Left ventricle myocardium inferior (tissue), 1 donor: ENCODE data around the gene MTCL1. TPM values are rescaled to one million over a fixed set of nuclear protein-coding genes. Genes with fewer than 3 reads are reported as not detected.

Source experiments
- DNase-seq: peaks from one replicate; pipeline ENCODE4 v3.0.0-alpha.2; 2020
- H3K27ac ChIP-seq: fragments of 200-600 bp; replicated peaks from 2 replicates; pipeline ENCODE4 v1.8.0; 2021
- H3K27me3 ChIP-seq: fragments of 200-600 bp; 2 replicates; pipeline ENCODE4 v1.8.0; 2021; ENCODE audit warnings: low read depth
- H3K36me3 ChIP-seq: fragments of 200-600 bp; 2 replicates; pipeline ENCODE4 v1.8.0; 2021
- H3K4me1 ChIP-seq: fragments of 200-600 bp; 2 replicates; pipeline ENCODE4 v1.8.0; 2021
- H3K4me3 ChIP-seq: fragments of 200-600 bp; 2 replicates; pipeline ENCODE4 v1.8.0; 2021; ENCODE audit warnings: mild to moderate bottlenecking, moderate library complexity
- H3K9me3 ChIP-seq: fragments of 200-600 bp; replicated peaks from 2 replicates; pipeline ENCODE4 v1.8.0; 2021
- CTCF ChIP-seq: fragments of 200-600 bp; IDR thresholded peaks from 2 replicates; pipeline ENCODE4 v1.8.0; 2021; ENCODE audit warnings: antibody characterized with exemption, mild to moderate bottlenecking, borderline replicate concordance
- intact Hi-C: fragments of 100-400 bp; cut with micrococcal nuclease; formaldehyde crosslinking; loops from one replicate; pipeline ENCODE4 v1.11.0; 2022
- total RNA-seq: library from RNA; stranded (reverse); fragmentation: NEBNext Ultra II Directional; extraction: Animal tissue kit (Norgen Biotek cat#: 25700); gene quantifications from one replicate; pipeline ENCODE4 v1.2.1, GENCODE V29; 2021
- donor health status: DM: no; HTN: yes; CAD: no; lungs with severe emphysema.

Gene MTCL1
- total RNA-seq, 1 donor from 2014 or later = 9.1 TPM

- no peaks in the 10 kb centered on the region for H3K36me3 ChIP-seq
- no peak for TF ChIP-seq CTCF
- no peak overlapping the region for H3K27ac ChIP-seq
- no peaks in the 10 kb centered on the region for H3K9me3 ChIP-seq
- H3K27me3 ChIP-seq = peaks cover 33% of the 10 kb centered on the region
- H3K4me3 ChIP-seq = no peak overlapping the region
- no peaks in the 10 kb centered on the region for H3K4me1 ChIP-seq
- DNase-seq = no peak
- intact Hi-C loops = no loop called here
Observed at GRCh38 chr18:8659609-8660242, 45.6 kb upstream of the MTCL1 start.

GRCh38 chr18:8660316-8660715 lies 45.0 kb upstream of the MTCL1 start:
- Histone ChIP-seq H3K27me3 (peaks cover 28% of the 10 kb centered on the region), H3K36me3 (no peaks in the 10 kb centered on the region), H3K4me3 (no peak overlapping the region), H3K27ac (no peak overlapping the region), H3K4me1 (no peaks in the 10 kb centered on the region), H3K9me3 (no peaks in the 10 kb centered on the region)
- TF ChIP-seq CTCF = no peak
- DNase-seq = no peak
- intact Hi-C loops = no loop called here

- H3K27me3 ChIP-seq = peaks cover 28% of the 10 kb centered on the region
- H3K36me3 ChIP-seq = no peaks in the 10 kb centered on the region
- H3K4me1 ChIP-seq = no peaks in the 10 kb centered on the region
- no peaks in the 10 kb centered on the region for H3K9me3 ChIP-seq
- H3K27ac ChIP-seq = no peak overlapping the region
- intact Hi-C loops = no loop called here
- no peak for TF ChIP-seq CTCF
- no peak overlapping the region for H3K4me3 ChIP-seq
- no peak for DNase-seq
Observed at GRCh38 chr18:8661754-8662559, 43.4 kb upstream of the MTCL1 start.

- intact Hi-C loops = no loop called here
- Histone ChIP-seq H3K36me3 (no peaks in the 10 kb centered on the region), H3K9me3 (no peaks in the 10 kb centered on the region), H3K4me3 (no peak overlapping the region), H3K27ac (no peak overlapping the region), H3K27me3 (peaks cover 28% of the 10 kb centered on the region), H3K4me1 (no peaks in the 10 kb centered on the region)
- TF ChIP-seq CTCF = no peak
- no peak for DNase-seq
Observed at GRCh38 chr18:8662560-8663255, 42.6 kb upstream of the MTCL1 start.

- intact Hi-C loops = no loop called here
- no peak for TF ChIP-seq CTCF
Observed at GRCh38 chr18:8667846-8668245, 37.5 kb upstream of the MTCL1 start.

More at GRCh38 chr18:8667846-8668245, 37.5 kb upstream of the MTCL1 start:
- Histone ChIP-seq H3K9me3 (no peaks in the 10 kb centered on the region), H3K27ac (no peak overlapping the region), H3K27me3 (peaks cover 9% of the 10 kb centered on the region), H3K4me1 (no peaks in the 10 kb centered on the region), H3K4me3 (no peak overlapping the region), H3K36me3 (no peaks in the 10 kb centered on the region)
- no peak for DNase-seq
